Measurements from ENCODE around the gene NFIB.

- no peak for TF ChIP-seq EZH2 (IDR thresholded peaks at IDR 0.05; ENCODE audit: low read depth)
- no peak for TF ChIP-seq CTCF (conservative IDR thresholded peaks at IDR 0.05)
Measured at GRCh38 chr9:14203356-14204056, 110.4 kb downstream of the NFIB start.

Measured in PC-9 (cell line).